K562 (cell line): ENCODE data around the gene TRABD2B. TPM values are rescaled to one million over a fixed set of nuclear protein-coding genes. Genes with fewer than 3 reads are reported as not detected.

ENCODE experiments used
- ATAC-seq: fragments of 200-7000 bp; cut with Tn5 transposase; 3 replicates; pipeline ENCODE4 v1.9.1; 2020; ENCODE audit warnings: moderate library complexity
- BruUV-seq: library from RNA; stranded (reverse); fragments of 400-500 nt; replicated peaks from 2 replicates; lab custom pipeline; 2021; lab: Mats Ljungman, UMichigan
- CTCF ChIA-PET: fragments of 300-600 bp; formaldehyde crosslinking; extraction: SDS; loops from one replicate; lab custom pipeline; 2021; ENCODE audit warnings: low intra/inter-chr PET ratio; lab: Yijun Ruan, JAX
- POLR2A ChIA-PET: fragments of 300-600, 350-650 bp; sonication (Branson Sonifier 250); formaldehyde crosslinking; extraction: SDS; loops from one replicate; lab custom pipeline; 2021; ENCODE audit warnings: antibody characterized with exemption, inconsistent platforms; lab: Yijun Ruan, JAX
- DNase-seq, 4 experiments: peaks; one replicate each; pipeline versions ENCODE4 v3.0.0 to v3.0.0-alpha.2; 2011 to 2018; ENCODE audit warnings: low spot score in 3 of 4, mixed read lengths in 3 of 4; ENCODE audit errors: extremely low read depth in 1 of 4
- FAIRE-seq: peaks from 2 replicates; lab custom pipeline; 2011; peaks lifted over from hg19 to GRCh38; lab: Jason Lieb, UNC
- H2AFZ ChIP-seq: 2 replicates; pipeline ENCODE4 v1.6.0; 2011; ENCODE audit warnings: low read depth, low read length, control low read depth, inconsistent platforms
- H3K27ac ChIP-seq: fragments of 200-600 bp; 3 replicates; pipeline ENCODE4 v1.8.0; 2011; ENCODE audit warnings: low read depth, mild to moderate bottlenecking, control low read depth, inconsistent platforms, low read length, moderate library complexity, mixed read lengths; ENCODE audit errors: extremely low read depth
- H3K27me3 ChIP-seq, 2 experiments: fragments of 300-600 bp in 1 of 2; 2 replicates in 1 of 2; 3 replicates in 1 of 2; pipeline versions ENCODE4 v1.6.0 to v1.8.0; 2011; ENCODE audit warnings: inconsistent platforms in 2 of 2, low read length in 2 of 2, mild to moderate bottlenecking in 1 of 2, mixed read lengths in 1 of 2, moderate library complexity in 1 of 2; ENCODE audit not compliant: control insufficient read depth in 2 of 2, insufficient read depth in 2 of 2
- H3K36me3 ChIP-seq: fragments of 300-600 bp; 3 replicates; pipeline ENCODE4 v1.8.0; 2011; ENCODE audit warnings: mild to moderate bottlenecking, low read length, inconsistent platforms; ENCODE audit not compliant: control insufficient read depth, insufficient read depth
- H3K4me1 ChIP-seq, 2 experiments: fragments of 200-600 bp in 1 of 2; replicated peaks in 1 of 2; 2 replicates in 1 of 2; 3 replicates in 1 of 2; pipeline versions ENCODE4 v1.5.1 to v1.8.0; 2011; ENCODE audit warnings: inconsistent platforms in 2 of 2, low read length in 2 of 2, mild to moderate bottlenecking in 1 of 2, mixed read lengths in 1 of 2, moderate library complexity in 1 of 2; ENCODE audit not compliant: control insufficient read depth in 2 of 2, insufficient read depth in 2 of 2
- H3K4me2 ChIP-seq: 2 replicates; pipeline ENCODE4 v1.6.1; 2011; ENCODE audit warnings: low read length, control low read depth, inconsistent platforms, mixed read lengths; ENCODE audit not compliant: insufficient read depth
- H3K4me3 ChIP-seq: fragments of 200-600 bp; sonication (generic), shearing (Covaris generic); 2 replicates; pipeline ENCODE4 v1.5.1; 2016; ENCODE audit warnings: control low read depth, inconsistent platforms
- H3K79me2 ChIP-seq: fragments of 200-600 bp; 3 replicates; pipeline ENCODE4 v1.8.0; 2011; ENCODE audit warnings: low read length, inconsistent platforms; ENCODE audit not compliant: control insufficient read depth, insufficient read depth
- H3K9ac ChIP-seq, 2 experiments: 2 replicates each; pipeline versions ENCODE4 v1.6.0 to v1.6.1; 2011; ENCODE audit warnings: low read depth in 2 of 2, low read length in 2 of 2, control low read depth in 1 of 2, inconsistent platforms in 1 of 2, mild to moderate bottlenecking in 1 of 2, mixed read lengths in 1 of 2; ENCODE audit not compliant: insufficient read depth in 1 of 2
- H3K9me1 ChIP-seq: one replicate; pipeline ENCODE4 v1.6.0; 2011; ENCODE audit warnings: inconsistent platforms, mild to moderate bottlenecking, low read length, moderate library complexity; ENCODE audit not compliant: control insufficient read depth, insufficient read depth
- H3K9me3 ChIP-seq: replicated peaks from 2 replicates; pipeline ENCODE4 v1.5.1; 2011; ENCODE audit warnings: low read depth, low read length, inconsistent platforms; ENCODE audit not compliant: control insufficient read depth, insufficient read depth
- H4K20me1 ChIP-seq: replicated peaks from 2 replicates; pipeline ENCODE4 v1.6.1; 2011; ENCODE audit warnings: low read length, inconsistent platforms, mixed read lengths; ENCODE audit not compliant: control insufficient read depth, insufficient read depth
- CREBBP ChIP-seq: IDR thresholded peaks from one replicate; pipeline ENCODE4 v1.6.1; 2012; ENCODE audit warnings: low read depth, mild to moderate bottlenecking, control low read depth, inconsistent platforms, low read length
- EP400 ChIP-seq: fragments of 450-650 bp; IDR thresholded peaks from 2 replicates; pipeline ENCODE4 v1.6.1; 2017; ENCODE audit warnings: antibody characterized with exemption, mild to moderate bottlenecking, moderate library complexity
- MED1 ChIP-seq: sonication (generic); formaldehyde crosslinking; IDR thresholded peaks from 2 replicates; pipeline ENCODE4 v1.8.1; 2023; ENCODE audit warnings: missing genetic modification reagents, borderline replicate concordance
- NR2F6 ChIP-seq: fragments of 450-650 bp; formaldehyde crosslinking; IDR thresholded peaks from 2 replicates; pipeline ENCODE4 v1.4.0; 2020; ENCODE audit warnings: mild to moderate bottlenecking
- NR3C1 ChIP-seq: sonication (generic); formaldehyde crosslinking; IDR thresholded peaks from 2 replicates; pipeline ENCODE4 v1.8.1; 2022; ENCODE audit warnings: missing genetic modification reagents
- SNIP1 ChIP-seq: fragments of 450-650 bp; IDR thresholded peaks from 2 replicates; pipeline ENCODE4 v1.7.1; 2017; ENCODE audit warnings: low read depth, mild to moderate bottlenecking
- ZFP36 ChIP-seq: fragments of 150-350 bp; IDR thresholded peaks from 2 replicates; pipeline ENCODE4 v1.6.1; 2018; ENCODE audit warnings: low read length, low read depth; ENCODE audit not compliant: partially characterized antibody
- ZNF224 ChIP-seq: sonication (generic); formaldehyde crosslinking; IDR thresholded peaks from 2 replicates; pipeline ENCODE4 v1.8.0; 2022; ENCODE audit warnings: mild to moderate bottlenecking, missing genetic modification reagents
- WGBS: fragments of 100-300 bp; shearing (Covaris generic); methylation state at CpG from one replicate; pipeline ENCODE4 v1.1.6; 2016; ENCODE audit warnings: low coverage, mixed read lengths; ENCODE audit not compliant: insufficient coverage; ENCODE audit errors: missing lambda C conversion rate; 5-methylcytosine and 5-hydroxymethylcytosine counted together
- in situ Hi-C: fragments of 300-500 bp; cut with MboI; formaldehyde crosslinking; loops from 4 replicates; pipeline ENCODE4 v1.15.0; 2018; ENCODE audit warnings: inconsistent platforms, mixed read lengths
- intact Hi-C: fragments of 100-400 bp; cut with micrococcal nuclease; formaldehyde crosslinking; loops from 2 replicates; pipeline ENCODE4 v1.14.2; 2022
- polyA plus RNA-seq, 8 experiments: library from polyadenylated mRNA; depleted of rRNA in 4 of 8; stranded (reverse) in 5 of 8; unstranded in 3 of 8; fragments of >200 nt; fragmentation: Nextera tagmentation in 2 of 8; fragmentation: Illumina TruSeq in 1 of 8; extraction: Ambion mirVana in 2 of 8; extraction: Trizol in 1 of 8; gene quantifications; 2 replicates each; pipeline versions ENCODE4 v1.2.1 to v1.2.3, GENCODE V29; 2011 to 2014; ENCODE audit warnings: inconsistent platforms in 1 of 8, missing spikeins in 1 of 8
- total RNA-seq, 7 experiments: library from RNA; depleted of rRNA in 6 of 7; stranded (reverse); fragments of >200 nt in 6 of 7; fragmentation: Illumina TruSeq in 2 of 7; extraction: Trizol in 2 of 7; gene quantifications; 2 replicates each; pipeline versions ENCODE4 v1.2.1 to v1.2.3, GENCODE V29; 2011 to 2021; ENCODE audit warnings: low replicate concordance in 1 of 7

TRABD2B gene
- total and polyA plus RNA-seq, 9 of the 15 experiments (the other 6 are each of a cell fraction or from before 2014, with no cell fraction given): not detected

DNA sequence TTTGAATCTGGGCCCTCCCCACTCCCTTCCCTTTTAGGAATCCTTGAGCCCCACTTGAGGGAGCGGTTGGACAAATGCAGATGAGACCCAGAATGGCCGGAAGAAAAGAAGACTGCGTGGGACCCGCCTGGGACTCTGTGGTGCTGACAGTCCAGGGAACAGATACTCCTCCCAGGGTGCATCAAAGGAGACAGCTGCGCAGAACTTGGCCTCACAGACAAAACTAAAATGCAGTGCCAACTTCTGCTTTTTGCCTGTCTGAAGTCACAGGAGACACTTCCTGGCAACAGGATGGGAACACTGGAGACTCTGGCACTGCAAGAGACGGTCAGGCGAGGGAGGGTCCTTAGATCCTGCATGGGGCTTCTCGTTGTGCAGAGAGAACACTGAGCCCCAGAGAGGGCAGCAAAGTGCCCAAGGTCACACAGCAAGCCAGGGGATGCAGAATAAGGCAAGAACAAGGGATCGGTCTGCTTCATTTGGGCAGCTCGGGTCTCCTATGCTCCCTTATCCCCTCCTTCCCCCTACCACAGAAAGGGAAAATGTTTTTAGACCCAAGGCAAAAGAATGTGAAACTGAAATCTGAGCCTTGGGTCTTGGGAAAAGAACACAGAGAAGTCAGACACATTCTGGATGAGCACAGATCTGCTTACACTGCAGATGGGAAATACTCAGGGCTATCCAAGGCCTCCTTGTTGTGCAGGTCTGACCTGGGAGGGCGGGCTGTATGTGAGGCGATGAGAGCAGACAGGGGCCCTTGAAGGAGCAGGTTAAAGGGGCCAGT is 182.4 kb downstream of the TRABD2B start:
- no peaks in the 10 kb centered on the region for H3K9me1 ChIP-seq
- H3K4me2 ChIP-seq: no peak overlapping the region
- ATAC-seq: no peak
- no peak overlapping the region for H3K4me3 ChIP-seq
- H4K20me1 ChIP-seq: no peaks in the 10 kb centered on the region
- H3K36me3 ChIP-seq: no peaks in the 10 kb centered on the region
- DNase-seq: no peak
- FAIRE-seq: no peak
- no TSS peak for BruUV-seq
- no peak overlapping the region for H3K27ac ChIP-seq
- H3K27me3 ChIP-seq: peaks cover 13 to 41% of the 10 kb centered on the region in 2 experiments; a peak in 4 of 5 replicates
- H3K79me2 ChIP-seq: no peaks in the 10 kb centered on the region
- 2% methylated on average over 12 of the region's 12 CpGs for WGBS
- ChIA-PET CTCF (no interaction called here), POLR2A (no interaction called here)
- H3K9ac ChIP-seq: no peak overlapping the region
- no peak overlapping the region for H2AFZ ChIP-seq
- no peaks in the 10 kb centered on the region; a peak in 1 of 5 replicates for H3K4me1 ChIP-seq
- no peak for TF ChIP-seq ZNF224
- no peak for TF ChIP-seq NR2F6
- TF ChIP-seq ZFP36: peak; percentile 53
- TF ChIP-seq SNIP1: no peak
- TF ChIP-seq EP400: no peak
- no peak for TF ChIP-seq NR3C1 (CRISPR knock-in tag)
- TF ChIP-seq MED1 (CRISPR knock-in tag): no peak
- no peak for TF ChIP-seq CREBBP
- H3K9me3 ChIP-seq: no peaks in the 10 kb centered on the region
- intact Hi-C loops (no loop called here), in situ Hi-C loops (no loop called here)
